Natural killer cell (primary cell): ENCODE data around the gene CARMIL1. TPM values are rescaled to one million over a fixed set of nuclear protein-coding genes. Genes with fewer than 3 reads are reported as not detected.

ENCODE experiments used
- ATAC-seq, 3 donors: fragments of 150-1000 bp in 2 of 3; fragments of 200-7000 bp in 1 of 3; cut with Tn5 transposase; 1 replicate in 1 of 3; 2 replicates in 2 of 3; pipeline ENCODE4 v1.10.0; 2021; ENCODE audit warnings: mild to moderate bottlenecking in 2 of 3, moderate library complexity in 2 of 3
- DNase-seq, 2 donors: peaks; one replicate each; pipeline versions ENCODE4 v3.0.0 to v3.0.0-alpha.2; 2013 to 2021; ENCODE audit warnings: mixed read lengths in 1 of 2
- H3K27ac ChIP-seq: one replicate; pipeline ENCODE4 v1.5.1; 2013; ENCODE audit warnings: mild to moderate bottlenecking, low read length
- H3K27me3 ChIP-seq: one replicate; pipeline ENCODE4 v1.6.1; 2013; ENCODE audit warnings: low read length; ENCODE audit not compliant: control insufficient read depth, insufficient read depth
- H3K36me3 ChIP-seq: one replicate; pipeline ENCODE4 v1.6.1; 2013; ENCODE audit warnings: low read length; ENCODE audit not compliant: control insufficient read depth, insufficient read depth
- H3K4me1 ChIP-seq: one replicate; pipeline ENCODE4 v1.6.1; 2013; ENCODE audit warnings: low read length; ENCODE audit not compliant: control insufficient read depth, insufficient read depth
- H3K4me3 ChIP-seq: one replicate; pipeline ENCODE4 v1.5.1; 2013; ENCODE audit warnings: low read length
- H3K9me3 ChIP-seq: one replicate; pipeline ENCODE4 v1.6.1; 2013; ENCODE audit warnings: low read length; ENCODE audit not compliant: control insufficient read depth, insufficient read depth
- H3K27ac Mint-ChIP-seq, 2 donors: one replicate each; pipeline ENCODE4 v1.8.0; 2022; ENCODE audit warnings: mild to moderate bottlenecking in 2 of 2, mixed read lengths in 2 of 2, moderate library complexity in 1 of 2
- H3K27me3 Mint-ChIP-seq, 2 donors: one replicate each; pipeline ENCODE4 v1.8.0; 2022; ENCODE audit warnings: low read depth in 2 of 2, mixed read lengths in 2 of 2
- H3K36me3 Mint-ChIP-seq: one replicate; pipeline ENCODE4 v1.8.0; 2022; ENCODE audit warnings: mixed read lengths
- H3K4me1 Mint-ChIP-seq, 2 donors: one replicate each; pipeline ENCODE4 v1.8.0; 2022; ENCODE audit warnings: mixed read lengths in 2 of 2
- H3K4me3 Mint-ChIP-seq: one replicate; pipeline ENCODE4 v1.8.0; 2022; ENCODE audit warnings: mild to moderate bottlenecking, moderate library complexity, mixed read lengths
- H3K9me3 Mint-ChIP-seq, 2 donors: one replicate each; pipeline ENCODE4 v1.8.0; 2022; ENCODE audit warnings: mixed read lengths in 2 of 2
- CTCF ChIP-seq: fragments of 200-600 bp; IDR thresholded peaks from one replicate; pipeline ENCODE4 v1.8.0; 2022; ENCODE audit warnings: antibody characterized with exemption
- WGBS: methylation state at CpG from one replicate; pipeline ENCODE4 v1.1.7; 2013; ENCODE audit warnings: missing lambda C conversion rate; ENCODE audit not compliant: insufficient coverage; 5-methylcytosine and 5-hydroxymethylcytosine counted together
- intact Hi-C: fragments of 100-400 bp; cut with micrococcal nuclease; formaldehyde crosslinking; loops from one replicate; pipeline ENCODE4 v1.14.2; 2022
- total RNA-seq, 4 donors: library from RNA; stranded (reverse); fragments of 120-200 nt in 1 of 4; gene quantifications; one replicate each; pipeline versions ENCODE4 v1.2.3 to v1.2.4, GENCODE V29; 2013 to 2022

CARMIL1 gene
- total RNA-seq, 3 donors from 2014 or later (not counting 1 experiment from before 2014, with no cell fraction given): 0.25 to 1.1 (median 0.35) TPM

DNA sequence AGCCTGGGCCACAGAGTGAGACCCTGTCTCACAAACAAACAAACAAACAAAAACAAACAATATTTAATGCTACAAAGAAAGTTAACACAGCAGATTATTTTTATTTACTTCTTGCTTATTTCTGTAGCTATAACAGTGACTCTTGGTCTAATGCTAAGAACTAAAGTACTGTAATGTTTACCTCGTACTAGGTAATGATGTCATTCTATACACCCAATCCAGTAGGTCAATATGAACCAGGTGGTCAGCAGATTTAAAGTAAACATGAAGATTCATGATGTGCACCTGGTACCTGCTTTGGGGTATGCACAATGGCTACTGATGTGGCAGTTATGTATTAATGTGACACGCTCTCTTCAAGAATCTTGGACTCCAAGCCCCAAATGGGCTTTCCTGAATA is 36.6 kb upstream of the CARMIL1 start:
- Histone ChIP-seq H3K27me3 (no peaks in the 10 kb centered on the region), H3K36me3 (no peaks in the 10 kb centered on the region), H3K4me1 (no peaks in the 10 kb centered on the region), H3K4me3 (no peak overlapping the region), H3K9me3 (no peaks in the 10 kb centered on the region), H3K27ac (no peak overlapping the region)
- Mint-ChIP-seq H3K9me3 (no peaks in the 10 kb centered on the region), H3K36me3 (no peaks in the 10 kb centered on the region), H3K27ac (no peak overlapping the region), H3K4me3 (no peak overlapping the region), H3K4me1 (no peaks in the 10 kb centered on the region), H3K27me3 (peaks cover 6 to 11% of the 10 kb centered on the region in 2 donors)
- 96% methylated on average over 2 of the region's 2 CpGs for WGBS
- DNase-seq (no peak), ATAC-seq (no peak)
- intact Hi-C loops: no loop called here
- TF ChIP-seq CTCF: no peak

DNA sequence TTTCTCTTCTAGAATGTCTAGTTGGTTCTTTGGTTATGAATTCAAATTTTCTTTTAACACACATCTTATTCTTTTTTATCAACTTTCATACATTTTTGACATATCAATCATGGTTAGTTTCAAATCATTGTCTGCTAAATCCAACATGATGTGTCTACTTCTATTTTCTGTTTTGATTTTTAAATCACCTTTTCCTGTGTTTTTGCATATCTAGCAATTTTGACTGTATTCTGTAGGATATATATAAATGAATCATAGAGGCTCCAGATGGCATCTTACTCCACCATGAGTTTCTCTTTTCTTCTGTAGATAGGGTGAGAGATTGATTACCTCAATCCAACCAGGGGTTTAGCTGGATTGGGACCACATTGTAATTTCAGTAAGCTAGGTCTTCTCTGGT is 34.3 kb upstream of the CARMIL1 start:
- peaks cover 6 to 11% of the 10 kb centered on the region in 2 donors for H3K27me3 Mint-ChIP-seq
- no peaks in the 10 kb centered on the region for H3K27me3 ChIP-seq

GRCh38 chr6:25248123-25248522 is 31.1 kb upstream of the CARMIL1 start:
- Histone ChIP-seq H3K27me3 (no peaks in the 10 kb centered on the region), H3K4me1 (no peaks in the 10 kb centered on the region), H3K27ac (no peak overlapping the region), H3K36me3 (no peaks in the 10 kb centered on the region), H3K9me3 (no peaks in the 10 kb centered on the region), H3K4me3 (no peak overlapping the region)
- no peak for DNase-seq
- TF ChIP-seq CTCF: no peak
- no peaks in the 10 kb centered on the region for H3K9me3 Mint-ChIP-seq
- no peak for ATAC-seq
- no peaks in the 10 kb centered on the region for H3K36me3 Mint-ChIP-seq
- peaks cover 12 to 19% of the 10 kb centered on the region in 2 donors for H3K27me3 Mint-ChIP-seq
- intact Hi-C loops: no loop called here
- no peaks in the 10 kb centered on the region for H3K4me1 Mint-ChIP-seq
- WGBS: no CpG with 5 or more reads among the region's 1 CpG
- H3K4me3 Mint-ChIP-seq: no peak overlapping the region
- no peak overlapping the region for H3K27ac Mint-ChIP-seq

More for the DNA sequence above, 34.3 kb upstream of the CARMIL1 start:
- Mint-ChIP-seq H3K4me3 (no peak overlapping the region), H3K9me3 (no peaks in the 10 kb centered on the region), H3K27ac (no peak overlapping the region), H3K36me3 (no peaks in the 10 kb centered on the region), H3K4me1 (no peaks in the 10 kb centered on the region)
- H3K4me1 ChIP-seq: no peaks in the 10 kb centered on the region
- no peak overlapping the region for H3K4me3 ChIP-seq
- intact Hi-C loops: no loop called here
- ATAC-seq (no peak), DNase-seq (no peak)
- no peak overlapping the region for H3K27ac ChIP-seq
- H3K9me3 ChIP-seq: no peaks in the 10 kb centered on the region
- TF ChIP-seq CTCF: no peak
- no peaks in the 10 kb centered on the region for H3K36me3 ChIP-seq

DNA sequence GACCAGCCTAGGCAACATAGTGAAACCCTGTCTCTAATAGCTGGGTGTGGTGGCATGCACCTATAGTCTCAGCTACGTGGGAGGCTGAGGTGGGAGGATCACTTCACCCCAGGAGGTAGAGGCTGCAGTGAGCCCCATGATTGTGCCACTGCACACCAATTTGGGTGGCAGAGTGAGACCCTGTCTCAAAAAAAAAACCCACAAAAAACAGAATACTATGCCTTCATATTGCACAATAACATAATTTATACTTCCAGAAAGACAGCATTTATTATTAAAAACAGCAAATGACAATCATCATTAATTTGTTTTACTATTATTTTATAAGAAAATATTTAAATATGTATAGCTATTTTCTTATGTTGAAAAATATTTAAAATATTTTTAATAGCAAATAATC is 30.0 kb upstream of the CARMIL1 start:
- H3K36me3 ChIP-seq: no peaks in the 10 kb centered on the region
- no peak for DNase-seq
- H3K4me1 ChIP-seq: no peaks in the 10 kb centered on the region
- Mint-ChIP-seq H3K9me3 (no peaks in the 10 kb centered on the region), H3K27me3 (peaks cover 12 to 19% of the 10 kb centered on the region in 2 donors), H3K27ac (no peak overlapping the region), H3K4me1 (no peaks in the 10 kb centered on the region), H3K4me3 (no peak overlapping the region), H3K36me3 (no peaks in the 10 kb centered on the region)
- intact Hi-C loops: no loop called here
- ATAC-seq: no peak
- no peak overlapping the region for H3K4me3 ChIP-seq
- TF ChIP-seq CTCF: no peak
- 82% methylated on average over 1 of the region's 1 CpG for WGBS
- H3K9me3 ChIP-seq: no peaks in the 10 kb centered on the region
- no peak overlapping the region for H3K27ac ChIP-seq
- no peaks in the 10 kb centered on the region for H3K27me3 ChIP-seq
